ENCODE measurements around the gene DHDH. TPM values are rescaled to one million over a fixed set of nuclear protein-coding genes. Genes with fewer than 3 reads are reported as not detected.

The DHDH gene
- polyA plus RNA-seq, 1 experiment = 0.48 TPM

DNA sequence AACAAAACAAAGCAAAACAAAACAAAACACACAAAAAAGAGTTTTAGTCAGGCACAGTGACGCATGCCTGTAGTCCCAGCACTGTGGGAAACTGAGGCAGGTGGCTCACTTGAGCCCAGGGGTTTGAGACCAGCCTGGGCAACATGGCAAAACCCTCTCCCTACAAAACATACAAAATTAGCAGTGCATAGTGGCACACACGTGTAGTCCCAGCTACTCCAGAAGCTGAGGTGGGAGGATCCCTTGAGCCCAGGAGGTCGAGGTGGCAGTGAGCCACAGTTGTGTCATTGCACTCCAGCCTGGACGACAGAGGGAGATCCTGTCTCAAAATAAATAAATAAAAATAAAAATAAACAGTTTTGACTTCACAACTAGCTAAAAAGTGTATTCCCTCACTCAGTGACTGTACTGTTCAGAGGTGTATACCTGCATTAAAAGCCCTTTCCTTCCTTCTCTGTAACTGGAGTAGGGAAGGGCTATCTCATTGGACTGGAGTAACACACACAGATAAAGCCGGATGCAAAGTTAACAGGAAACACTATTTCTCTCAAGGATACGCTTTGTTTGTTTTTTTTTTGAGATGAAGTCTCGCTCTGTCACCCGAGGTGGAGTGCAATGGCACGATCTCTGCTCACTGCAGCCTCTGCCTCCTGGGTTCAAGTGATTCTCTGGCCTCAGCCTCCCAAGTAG is 17.5 kb downstream of the DHDH start:
- peaks cover 18% of the 10 kb centered on the region for H3K9me3 ChIP-seq (ENCODE audit: control insufficient read depth, insufficient read depth, low read length)
- ChIA-PET POLR2A (interaction anchor here (0.5 kb wide), 1 partner anchor 25 kb away, joined by 3 read pairs; no protein-coding TSS in a partner anchor), CTCF (no interaction called here)
- TF ChIP-seq CTCF (IDR thresholded peaks at IDR 0.05; ENCODE audit: low read depth, low read length) = no peak
- no peak overlapping the region for H3K4me3 ChIP-seq (ENCODE audit: low read depth, low read length)
- H3K27ac ChIP-seq (ENCODE audit: low read depth, low read length) = no peak overlapping the region
- DNase-seq (ENCODE audit: low read depth, low spot score) = no peak
- H3K27me3 ChIP-seq (ENCODE audit: control insufficient read depth, insufficient read depth, low read length) = no peaks in the 10 kb centered on the region

DNA sequence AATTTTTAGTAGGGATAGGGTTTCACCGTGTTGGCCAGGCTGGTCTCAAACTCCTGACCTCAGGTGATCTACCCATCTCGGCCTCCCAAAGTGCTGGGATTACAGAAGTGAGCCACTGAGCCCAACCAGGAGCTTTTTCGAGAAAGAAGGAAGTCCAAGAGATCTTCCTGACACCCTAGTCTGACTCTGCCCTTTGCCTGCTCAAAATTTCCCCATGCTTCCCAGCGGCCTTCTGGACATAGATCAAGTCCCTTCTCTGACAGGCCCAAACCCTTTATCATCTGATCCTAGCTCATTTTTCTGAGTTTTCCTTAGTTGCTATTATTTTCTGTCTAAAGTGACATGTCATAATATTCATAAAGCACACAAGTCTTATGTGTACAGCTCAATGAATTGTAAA is 19.6 kb downstream of the DHDH start:
- TF ChIP-seq CTCF (IDR thresholded peaks at IDR 0.05; ENCODE audit: low read depth, low read length) = no peak

GRCh38 chr19:48953990-48954594 is 20.6 kb downstream of the DHDH start:
- POLR2A ChIA-PET = interaction anchor here (0.5 to 3.9 kb wide), 10 partner anchors 11 to 117 kb away, joined by 3 to 33 read pairs (median 4); partner anchors contain the start of genes DHDH, FTL and NUCB1
- CTCF ChIA-PET = interaction anchor here (0.6 to 1.7 kb wide), 6 partner anchors 10 to 685 kb away, joined by 3 to 5 read pairs (median 4); partner anchors contain the start of gene RUVBL2
- no peak for DNase-seq (ENCODE audit: low read depth, low spot score)
- no peak for TF ChIP-seq CTCF (IDR thresholded peaks at IDR 0.05; ENCODE audit: low read depth, low read length)
- Histone ChIP-seq H3K4me3 (ENCODE audit: low read depth, low read length) (peak overlapping the region; percentile 94), H3K27me3 (ENCODE audit: control insufficient read depth, insufficient read depth, low read length) (no peaks in the 10 kb centered on the region), H3K27ac (ENCODE audit: low read depth, low read length) (no peak overlapping the region), H3K9me3 (ENCODE audit: control insufficient read depth, insufficient read depth, low read length) (no peaks in the 10 kb centered on the region)

More for the DNA sequence above, 19.6 kb downstream of the DHDH start:
- CTCF ChIA-PET = interaction anchor here (1.0 to 1.6 kb wide), 2 partner anchors 18 to 111 kb away, joined by 3 to 6 read pairs; no protein-coding TSS in a partner anchor
- Histone ChIP-seq H3K9me3 (ENCODE audit: control insufficient read depth, insufficient read depth, low read length) (no peaks in the 10 kb centered on the region), H3K4me3 (ENCODE audit: low read depth, low read length) (no peak overlapping the region), H3K27me3 (ENCODE audit: control insufficient read depth, insufficient read depth, low read length) (no peaks in the 10 kb centered on the region), H3K27ac (ENCODE audit: low read depth, low read length) (no peak overlapping the region)
- POLR2A ChIA-PET = interaction anchor here (1.1 to 3.9 kb wide), 2 partner anchors 11 to 12 kb away, joined by 3 to 33 read pairs; partner anchors contain the start of gene FTL
- no peak for DNase-seq (ENCODE audit: low read depth, low spot score)

- no peaks in the 10 kb centered on the region for H3K9me3 ChIP-seq (ENCODE audit: control insufficient read depth, insufficient read depth, low read length)
- ChIA-PET CTCF (interaction anchor here (0.6 to 1.7 kb wide), 5 partner anchors 9 to 684 kb away, joined by 3 to 5 read pairs (median 4); no protein-coding TSS in a partner anchor), POLR2A (interaction anchor here (0.5 to 3.9 kb wide), 11 partner anchors 10 to 118 kb away, joined by 3 to 33 read pairs (median 4); partner anchors contain the start of genes DHDH, FTL and NUCB1)
- no peaks in the 10 kb centered on the region for H3K27me3 ChIP-seq (ENCODE audit: control insufficient read depth, insufficient read depth, low read length)
- DNase-seq (ENCODE audit: low read depth, low spot score) = peak; percentile 87
- H3K4me3 ChIP-seq (ENCODE audit: low read depth, low read length) = peak within 1 kb of the TSS; percentile 94
- 0 out of 2 replicates have a peak, but pooled peaks have one; percentile 3 for TF ChIP-seq CTCF (IDR thresholded peaks at IDR 0.05; ENCODE audit: low read depth, low read length)
- peak within 1 kb of the TSS; percentile 95 for H3K27ac ChIP-seq (ENCODE audit: low read depth, low read length)
Observed at GRCh38 chr19:48954595-48955307, 21.3 kb downstream of the DHDH start, which contains the start of gene BAX. Gene BAX (plus strand): TSS chr19:48954875. CDS start chr19:48954929, 54 bp downstream.

Data from AG04450 (cell line).